Stimulated activated CD4-positive, alpha-beta T cell treated with anti-CD3 and anti-CD28 coated beads, TNF-alpha, amount 100 ng/mL, for 1 hour (primary cell): ENCODE results near the gene ZNF121.
A peak's percentile ranks its signal among the peaks of the same experiment; 100 is the strongest.
"Not testable (repeated sequence)": the region's sequence is repeated elsewhere in the genome, so short reads cannot be mapped to it uniquely, and the experiment has no call there.

Experiments
- DNase-seq, 3 donors: peaks; one replicate each; pipeline ENCODE4 v3.0.0-alpha.2; 2020; ENCODE audit warnings: low read depth in 3 of 3, low spot score in 1 of 3

ZNF121 gene

DNA sequence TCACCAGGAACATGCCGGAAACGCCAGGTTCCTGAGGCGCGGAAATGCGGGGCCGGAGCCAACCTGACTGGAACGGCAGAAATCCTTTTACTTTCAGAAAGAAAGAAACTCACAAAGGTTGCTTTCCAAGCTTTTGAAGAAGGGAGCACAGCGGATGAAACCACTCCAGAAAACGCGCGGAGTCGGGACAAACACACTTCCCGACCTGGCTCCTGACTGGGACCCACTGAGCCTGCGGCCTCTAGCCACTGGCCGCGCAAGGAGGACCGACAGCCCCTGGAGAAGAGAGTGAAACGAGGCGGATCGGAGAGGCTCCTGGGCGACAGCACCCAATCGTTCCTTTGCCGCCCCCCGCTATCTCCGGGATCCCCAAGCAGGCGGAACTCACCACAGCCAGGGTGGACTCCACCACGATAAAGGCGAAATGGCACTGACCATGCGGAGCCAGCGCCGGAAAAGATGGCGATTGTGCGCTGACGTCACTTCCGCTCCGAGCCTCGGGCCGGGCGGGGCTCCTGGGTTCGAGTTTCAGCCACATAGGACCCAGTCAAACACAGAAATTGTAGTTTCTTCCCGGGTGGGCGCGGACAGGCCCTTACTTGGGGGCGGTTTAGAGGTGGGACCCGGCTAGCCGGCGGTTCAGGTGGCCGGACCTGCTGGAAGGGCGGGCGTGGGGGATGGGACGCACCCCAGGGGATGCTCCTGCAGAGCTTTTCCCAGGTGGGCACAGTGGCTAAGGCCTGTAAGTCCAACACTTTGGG is at the start of gene ZNF121:
ZNF121 (minus strand) TSS at position 432 of the 761 bp plus-strand sequence. CDS start 16,407 bp downstream, outside the sequence.
- peak; percentile 9 to 69 (median 56) for DNase-seq

DNA sequence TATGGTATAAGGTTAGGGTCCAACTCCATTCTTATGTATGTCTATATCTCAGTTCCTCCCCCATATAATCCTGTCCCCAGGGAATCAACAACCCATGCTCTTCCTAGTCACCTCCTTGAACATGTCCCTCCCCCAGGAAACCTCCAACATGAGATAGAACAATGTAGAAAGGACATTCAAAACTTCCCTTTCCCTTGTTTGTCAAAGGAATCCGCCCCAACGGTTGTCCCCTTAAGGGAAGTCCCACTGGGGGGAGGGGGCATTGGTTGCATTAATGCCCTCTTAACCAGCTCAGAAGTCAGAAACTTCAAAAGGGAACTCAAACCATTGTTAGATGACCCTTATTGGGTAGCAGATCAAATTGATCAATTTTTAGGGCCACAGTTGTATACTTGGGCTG is 43.6 kb upstream of the ZNF121 start:
- DNase-seq: no peak

DNA sequence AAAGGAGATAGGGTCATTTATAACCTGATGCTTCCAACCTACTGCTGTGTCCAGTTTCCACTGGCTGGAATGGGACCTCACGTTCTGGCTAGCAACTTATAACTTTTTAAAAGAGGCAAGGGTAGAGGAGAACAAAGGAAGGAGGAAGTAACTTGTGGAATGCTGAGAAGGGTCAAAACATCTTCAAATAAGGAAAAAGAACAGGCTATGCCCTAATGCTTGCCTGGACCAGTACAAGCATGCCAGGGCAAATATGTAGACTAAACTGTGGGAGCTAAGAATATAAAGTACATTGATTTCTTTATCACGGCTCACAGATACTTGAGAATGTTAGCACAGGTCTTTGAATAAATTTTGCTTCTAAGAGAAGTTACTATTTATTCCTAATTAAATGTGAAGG is 38.2 kb upstream of the ZNF121 start:
- no peak for DNase-seq

DNA sequence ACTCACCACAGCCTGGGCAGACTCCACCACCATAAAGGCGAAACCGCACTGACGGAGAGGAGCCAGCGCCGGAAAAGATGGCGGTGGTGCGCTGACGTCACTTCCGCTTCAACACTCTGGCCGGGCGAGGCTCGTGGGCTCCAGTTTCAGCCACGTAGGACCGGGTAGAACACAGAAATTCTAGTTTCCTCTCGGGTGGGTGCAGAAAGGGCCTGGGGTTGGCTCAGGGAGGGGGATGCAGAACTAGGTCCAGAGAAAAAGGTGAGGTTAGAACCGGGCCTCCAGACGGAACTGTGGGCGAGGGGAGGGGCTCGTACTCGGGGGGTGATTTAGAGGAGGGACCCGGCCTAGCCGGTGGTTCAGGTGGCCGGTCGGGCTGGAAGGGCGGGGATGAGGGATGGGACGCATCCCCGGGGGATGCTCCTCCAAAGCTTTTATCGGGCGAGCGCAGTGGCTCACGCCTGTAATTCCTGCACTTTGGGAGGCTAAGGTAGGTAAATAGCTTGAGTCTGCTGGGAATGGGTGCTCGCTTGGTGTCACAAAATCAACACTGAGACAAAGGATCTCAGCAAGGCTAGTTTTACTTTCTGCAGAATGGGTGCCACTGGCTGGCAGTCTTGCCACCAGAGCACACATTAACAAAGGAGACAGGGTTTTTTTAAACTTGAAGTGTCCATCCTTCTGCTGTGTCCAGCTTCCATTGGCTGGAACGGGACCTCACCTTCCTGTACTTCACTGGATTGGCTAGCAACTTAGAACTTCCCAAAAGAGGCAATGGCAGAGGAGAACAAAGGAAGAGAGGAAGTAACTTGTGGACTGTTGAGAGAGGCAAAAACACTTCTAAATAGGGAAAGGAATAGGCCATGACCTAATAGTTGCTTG is 37.1 kb upstream of the ZNF121 start, which contains the start of gene ZNF561:
ZNF561 (minus strand) TSS at position 77 of the 882 bp plus-strand sequence. CDS start 1,776 bp downstream, outside the sequence.
- DNase-seq: peak; percentile 61 to 75 (median 70)

DNA sequence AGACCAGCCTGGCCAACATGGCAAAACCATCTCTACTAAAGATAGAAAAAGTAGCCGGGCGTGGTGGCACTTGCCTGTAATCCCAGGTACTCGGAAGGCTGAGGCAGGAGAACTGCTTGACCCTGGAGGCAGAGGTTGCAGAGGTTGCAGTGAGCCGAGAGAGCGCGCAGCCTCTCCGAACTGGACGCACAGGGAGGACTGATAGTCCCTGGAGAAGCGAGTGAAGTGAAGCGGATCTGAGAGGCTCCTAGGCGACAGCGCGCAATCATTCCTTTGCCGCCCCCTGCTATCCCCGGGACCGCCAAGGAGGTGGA is 36.5 kb upstream of the ZNF121 start:
- no peak for DNase-seq

DNA sequence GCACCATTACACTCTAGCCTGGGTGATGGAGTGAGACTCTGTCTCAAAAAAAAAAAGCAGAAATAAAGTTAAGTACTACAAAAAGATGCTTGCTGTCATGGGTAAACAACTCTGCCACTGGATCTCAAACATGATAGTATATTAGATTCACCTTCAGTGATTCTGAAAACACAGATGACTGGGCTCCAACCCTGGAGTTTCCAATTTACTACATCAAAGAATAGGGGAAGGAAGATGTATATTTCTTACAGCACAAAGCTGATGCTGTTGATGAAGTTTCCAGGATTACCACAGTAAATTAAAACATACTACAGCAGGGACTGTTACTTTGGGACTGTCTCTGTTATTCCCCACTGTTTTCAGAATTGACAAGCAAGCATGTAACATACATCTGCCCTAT is 31.5 kb upstream of the ZNF121 start:
- DNase-seq: no peak

DNA sequence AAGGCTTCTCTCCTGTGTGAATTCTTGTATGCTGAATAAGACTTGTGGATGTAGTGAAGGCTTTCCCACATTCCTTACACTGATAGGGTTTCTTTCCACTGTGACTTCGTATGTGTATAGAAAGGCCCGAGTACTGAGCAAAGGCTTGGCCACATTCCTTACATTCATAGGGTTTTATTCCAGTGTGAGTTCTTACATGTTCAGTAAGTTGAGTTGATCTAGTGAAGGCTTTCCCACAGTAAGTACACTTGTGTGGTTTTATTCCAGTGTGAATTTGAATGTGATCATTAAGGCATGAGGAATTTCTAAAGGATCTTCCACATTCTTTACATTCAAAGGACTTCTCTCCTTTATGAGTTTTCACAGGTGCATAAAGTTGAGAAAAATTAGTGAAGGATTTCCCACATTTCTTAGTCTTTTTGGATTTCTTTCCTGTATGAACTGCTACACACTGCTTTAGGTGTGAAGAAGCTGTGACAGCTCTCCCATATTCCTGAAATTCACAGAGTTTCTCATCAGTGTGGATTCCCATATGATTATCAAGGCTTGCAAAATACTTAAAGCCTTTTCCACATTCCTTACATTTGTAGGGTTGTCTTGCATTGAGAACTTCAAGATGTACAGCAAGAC is 26.3 kb upstream of the ZNF121 start:
- no peak for DNase-seq

DNA sequence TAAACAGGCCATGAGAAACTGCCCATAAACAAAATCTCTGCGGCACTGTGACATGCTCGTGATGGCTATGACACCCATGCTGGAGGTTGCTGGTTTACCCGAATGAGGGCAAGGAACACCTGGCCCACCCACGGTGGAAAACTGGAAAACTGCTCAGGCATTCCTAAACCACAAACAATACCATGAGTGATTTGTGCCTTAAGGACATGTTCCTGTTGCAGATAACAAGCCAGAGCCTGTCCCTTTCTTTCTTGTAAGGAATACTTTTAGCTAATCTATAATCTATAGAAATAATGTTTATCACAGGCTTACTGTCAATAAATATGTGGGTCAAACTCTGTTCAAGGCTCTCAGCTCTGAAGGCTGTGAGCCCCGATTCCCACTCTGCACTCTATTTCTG is 24.6 kb upstream of the ZNF121 start:
- no peak for DNase-seq

DNA sequence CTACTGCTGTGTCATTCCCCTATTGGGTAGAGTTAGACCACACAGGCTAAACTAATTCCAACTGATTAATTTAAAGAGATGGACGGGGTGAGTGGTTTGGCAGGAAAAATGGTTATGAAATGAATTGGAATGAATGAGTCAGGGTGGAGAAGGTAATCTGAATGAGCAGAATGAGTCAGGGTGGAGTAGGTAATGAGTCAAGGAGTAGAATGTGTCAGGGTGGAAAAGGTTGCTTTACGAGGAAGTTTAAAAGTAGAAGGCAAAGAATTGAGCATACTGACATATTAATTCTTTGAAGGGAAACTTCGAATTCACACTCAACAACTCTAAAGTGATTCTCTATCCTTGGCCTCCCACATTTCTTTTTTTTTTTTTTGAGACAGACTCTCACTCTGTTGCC is 12.7 kb upstream of the ZNF121 start:
- no peak for DNase-seq

DNA sequence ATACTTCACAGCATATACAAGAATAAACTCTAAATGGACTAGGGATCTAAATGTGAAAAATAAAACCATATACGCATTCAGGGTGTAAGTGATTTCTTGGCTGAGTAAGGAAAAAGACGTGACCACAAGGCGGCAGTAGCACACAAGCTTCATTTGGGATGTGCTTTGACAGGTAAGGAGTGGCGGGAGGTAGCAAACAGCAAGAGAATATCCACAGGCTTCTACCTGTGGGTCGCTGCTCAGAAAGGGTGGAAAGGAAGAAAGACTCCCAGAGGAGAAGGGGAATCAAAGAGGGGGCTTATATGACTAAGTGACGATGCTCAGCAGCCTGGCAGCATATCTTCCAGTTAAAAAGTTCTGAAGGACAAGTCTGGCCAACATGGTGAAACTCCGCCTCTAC is 2.5 kb upstream of the ZNF121 start:
- DNase-seq: peak; percentile 48 to 61 (median 56)

DNA sequence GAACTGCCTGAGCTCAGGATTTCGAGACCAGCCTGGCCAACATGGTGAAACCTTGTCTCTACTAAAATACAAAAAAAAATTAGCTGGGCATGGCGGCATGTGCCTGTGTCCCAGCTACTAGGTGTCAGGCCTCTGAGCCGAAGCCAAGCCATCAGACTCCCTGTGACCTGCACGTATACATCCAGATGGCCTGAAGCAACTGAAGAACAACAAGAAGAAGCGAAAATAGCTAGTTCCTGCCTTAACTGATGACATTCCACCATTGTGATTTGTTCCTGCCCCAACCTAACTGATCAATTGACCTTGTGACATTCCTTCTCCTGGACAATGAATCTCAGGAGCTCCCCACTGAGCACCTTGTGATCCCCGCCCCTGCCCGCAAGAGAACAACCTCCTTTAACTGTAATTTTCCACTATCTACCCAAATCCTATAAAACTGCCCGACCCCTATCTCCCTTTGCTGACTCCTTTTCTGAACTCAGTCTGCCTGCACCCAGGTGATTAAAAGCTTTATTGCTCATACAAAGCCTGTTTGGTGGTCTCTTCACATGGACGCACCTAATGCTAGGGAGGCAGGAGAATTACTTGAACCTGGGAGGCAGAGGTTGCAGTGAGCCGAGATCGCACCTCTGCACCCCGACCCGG is 2.1 kb downstream of the ZNF121 start:
- DNase-seq: not testable (repeated sequence)

DNA sequence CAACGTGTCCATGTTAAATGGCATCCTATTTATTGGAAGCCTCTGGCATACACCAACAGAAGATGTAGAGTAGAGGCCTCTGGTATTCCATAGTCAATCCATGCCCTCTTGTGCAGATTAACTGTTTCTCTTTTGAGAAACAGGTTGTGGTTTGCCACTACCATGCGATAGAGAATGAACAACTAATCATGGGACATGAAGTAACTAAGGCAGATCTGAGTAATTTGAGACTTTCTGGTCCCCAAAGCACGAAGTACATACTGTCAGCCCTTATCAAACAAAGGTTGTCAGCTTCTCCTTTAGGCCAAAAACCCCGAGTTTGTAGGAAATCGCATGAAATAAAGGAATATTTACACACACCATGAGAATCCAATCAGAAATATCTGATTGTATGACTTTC is 3.6 kb downstream of the ZNF121 start:
- no peak for DNase-seq

DNA sequence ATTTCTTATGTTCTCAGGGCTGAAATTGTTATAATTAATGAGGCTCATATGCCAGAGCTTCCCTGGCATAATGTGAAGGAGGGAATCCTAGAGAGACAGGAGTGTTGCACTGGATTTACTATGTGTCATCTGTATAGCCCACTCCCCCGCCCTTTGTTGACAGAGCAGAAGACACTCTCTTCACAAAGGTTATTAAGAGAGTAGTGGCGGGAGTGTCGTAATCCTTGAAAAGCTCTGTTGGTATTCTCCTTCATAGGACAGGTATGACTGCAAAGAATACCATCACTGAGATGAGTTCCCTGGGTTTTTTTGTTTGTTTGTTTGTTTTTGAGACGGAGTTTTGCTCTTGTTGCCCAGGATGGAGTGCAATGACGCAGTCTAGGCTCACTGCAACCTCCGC is 14.0 kb downstream of the ZNF121 start:
- DNase-seq: no peak

DNA sequence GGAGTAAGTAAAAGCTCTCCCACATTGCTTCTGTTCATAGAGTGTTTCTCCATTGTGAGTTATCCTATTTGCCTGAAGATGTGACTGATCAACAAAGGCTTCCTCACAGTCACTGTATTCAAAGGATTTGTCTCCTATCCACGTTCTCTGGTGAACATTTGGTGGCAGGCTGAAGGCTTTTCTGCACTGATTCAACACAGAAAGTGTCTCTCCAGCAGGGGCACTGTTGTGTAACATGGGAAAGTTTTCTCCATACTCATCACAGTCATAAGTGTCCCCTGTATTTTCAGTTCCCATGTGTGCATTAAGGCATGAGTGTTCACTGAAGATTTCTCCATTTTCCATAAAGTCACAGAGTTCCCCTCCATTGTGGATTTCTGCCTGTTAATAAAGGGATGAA is 17.6 kb downstream of the ZNF121 start:
- DNase-seq: no peak

DNA sequence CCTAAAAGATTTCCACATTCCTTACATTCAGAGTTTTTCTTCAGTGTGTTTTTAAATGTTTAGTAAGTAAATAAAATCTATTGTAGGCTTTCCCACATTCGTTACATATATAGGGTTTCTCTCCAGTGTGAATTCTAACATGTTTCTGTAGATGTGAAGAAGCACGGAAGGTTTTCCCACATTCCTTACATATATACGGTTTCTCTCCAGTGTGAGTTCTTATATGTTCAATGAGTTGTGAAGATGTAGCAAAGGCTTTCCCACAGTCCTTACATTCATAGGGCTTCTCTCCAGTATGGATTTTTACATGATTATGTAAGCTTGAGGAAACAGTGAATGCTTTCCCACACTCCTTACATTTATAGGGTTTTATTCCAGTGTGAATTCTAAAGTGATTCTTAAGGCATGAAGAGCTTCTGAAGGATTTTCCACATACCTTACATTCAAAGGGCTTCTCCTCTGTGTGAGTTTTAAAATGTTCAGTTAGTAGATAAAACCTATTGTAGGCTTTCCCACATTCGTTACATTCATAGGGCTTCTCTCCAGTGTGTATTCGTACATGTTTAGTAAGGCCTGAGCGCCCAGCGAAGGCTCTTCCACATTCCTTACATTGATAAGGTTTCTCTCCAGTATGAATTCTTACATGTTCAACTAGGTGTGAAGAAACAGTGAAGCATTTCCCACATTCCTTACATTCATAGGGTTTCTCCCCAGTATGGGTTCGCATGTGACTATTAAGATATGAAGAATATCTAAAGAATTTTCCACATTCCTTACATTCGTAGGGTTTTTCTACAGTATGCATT is 18.2 kb downstream of the ZNF121 start:
- no peak for DNase-seq

DNA sequence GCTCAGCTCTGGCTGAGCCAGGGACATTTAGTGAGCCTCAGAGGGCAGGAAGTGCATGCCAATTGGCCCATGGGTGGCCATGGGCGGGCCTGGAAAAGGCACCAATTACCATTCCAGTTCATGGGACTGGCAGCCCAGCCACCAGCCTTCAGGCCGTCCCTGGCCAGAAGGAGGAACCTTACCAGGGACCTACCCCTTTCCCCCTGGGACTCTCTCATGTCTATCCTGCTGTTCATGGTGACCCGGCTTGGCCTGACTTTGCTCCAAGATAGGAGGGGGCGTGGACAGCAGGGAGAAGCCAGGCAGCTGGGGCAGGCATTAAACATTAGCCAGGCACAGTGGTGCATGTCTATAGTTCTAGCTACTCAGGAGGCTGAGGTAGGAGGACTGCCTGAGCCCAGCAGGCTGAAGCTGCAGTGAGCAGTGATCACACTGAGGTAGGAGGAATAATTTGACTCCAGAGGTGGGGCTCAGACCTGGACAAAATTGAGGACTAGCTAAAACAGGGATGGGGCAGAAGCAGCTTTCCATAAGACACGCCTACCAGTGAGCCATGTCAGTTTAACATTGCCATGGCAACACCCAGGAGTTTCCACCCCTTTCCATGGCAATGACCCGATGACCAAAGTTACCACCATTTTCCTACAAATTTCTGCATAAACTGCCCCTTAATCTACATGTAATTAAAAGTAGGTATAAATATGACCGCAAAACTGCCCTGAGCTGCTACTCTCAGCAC is 31.6 kb downstream of the ZNF121 start:
- no peak for DNase-seq

DNA sequence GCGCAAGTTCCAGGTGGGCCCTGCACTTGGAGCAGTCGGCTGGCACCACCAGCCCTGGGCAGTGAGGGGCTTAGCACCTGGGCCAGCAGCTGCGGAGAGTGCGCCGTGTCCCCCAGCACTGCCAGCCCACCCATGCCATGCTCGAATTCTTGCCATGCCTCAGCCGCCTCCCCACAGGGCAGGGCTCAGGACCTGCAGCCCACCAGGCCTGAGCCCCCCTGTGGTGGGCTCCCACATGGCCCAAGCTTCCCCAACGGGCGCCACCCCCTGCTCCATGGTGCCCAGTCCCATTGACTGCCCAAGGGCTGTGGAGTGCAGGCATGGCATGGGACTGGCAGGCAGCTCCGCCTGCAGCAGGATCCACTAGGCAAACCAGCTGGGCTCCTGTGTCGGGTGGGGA is 36.4 kb downstream of the ZNF121 start:
- no peak for DNase-seq

DNA sequence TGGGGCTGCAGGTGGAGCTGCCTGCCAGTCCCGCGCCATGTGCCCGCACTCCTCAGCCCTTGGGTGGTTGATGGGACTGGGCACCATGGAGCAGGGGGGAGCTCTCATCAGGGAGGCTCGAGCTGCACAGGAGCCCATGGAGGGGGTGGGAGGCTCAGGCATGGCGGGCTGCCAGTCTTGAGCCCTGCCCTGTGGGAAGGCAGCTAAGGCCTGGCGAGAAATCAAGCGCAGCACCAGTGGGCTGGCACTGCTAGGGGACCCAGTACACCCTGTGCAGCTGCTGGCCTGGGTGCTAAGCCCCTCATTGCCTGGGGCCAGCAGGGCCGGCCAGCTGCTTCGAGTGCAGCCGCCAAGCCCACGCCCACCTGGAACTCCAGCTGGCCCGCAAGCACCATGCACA is 43.0 kb downstream of the ZNF121 start:
- DNase-seq: not testable (repeated sequence)

DNA sequence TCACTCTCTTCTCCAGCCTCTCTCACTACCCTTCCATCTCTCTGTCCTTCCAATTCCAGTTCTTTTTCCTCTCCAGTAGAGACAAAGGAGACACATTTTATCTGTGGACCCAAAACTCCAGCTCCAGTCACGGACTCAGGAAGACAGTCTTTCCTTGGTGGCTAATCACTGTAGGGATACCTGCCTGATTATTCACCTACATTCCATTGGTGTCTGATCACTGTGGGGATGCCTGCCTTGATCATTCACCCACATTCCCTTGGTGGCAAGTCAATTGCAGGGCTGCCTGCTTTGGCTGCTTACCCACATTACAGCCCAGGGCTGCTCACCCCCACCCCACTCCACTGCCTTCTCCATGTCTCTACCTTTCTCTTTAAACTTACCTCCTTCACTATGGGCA is 44.4 kb downstream of the ZNF121 start:
- not testable (repeated sequence) for DNase-seq

DNA sequence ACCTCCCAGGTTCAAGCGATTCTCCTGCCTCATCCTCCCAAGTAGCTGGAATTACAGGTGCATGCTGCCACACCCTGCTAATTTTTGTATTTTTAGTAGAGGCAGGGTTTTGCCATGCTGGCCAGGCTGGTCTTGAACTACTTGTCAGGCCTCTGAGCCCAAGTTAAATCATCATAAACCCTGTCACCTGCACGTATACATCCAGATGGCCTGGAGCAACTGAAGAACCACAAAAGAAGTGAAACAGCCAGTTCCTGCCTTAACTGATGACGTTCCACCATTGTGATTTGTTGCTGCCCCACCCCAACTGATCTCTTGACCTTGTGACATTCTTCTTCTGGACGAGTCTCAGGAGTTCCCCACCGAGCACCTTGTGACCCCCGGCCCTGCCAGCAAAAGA is 45.1 kb downstream of the ZNF121 start:
- not testable (repeated sequence) for DNase-seq
